Measurements from ENCODE around the gene CDADC1.

The CDADC1 gene

GRCh38 chr13:49220036-49220855 is 27.5 kb upstream of the CDADC1 start, which contains the start of gene MLNR:
Gene MLNR, plus strand, starts transcription at chr13:49220338. Its CDS starts 0 bp downstream, at chr13:49220338.
- DNase-seq (ENCODE audit: extremely low spot score) = peak; percentile 43
- no peak for TF ChIP-seq CTCF (IDR thresholded peaks at IDR 0.05; ENCODE audit: control extremely low read depth, extremely low read depth, low read depth, missing control alignments)
- CTCF ChIA-PET = interaction anchor here (1.0 to 1.5 kb wide), 2 partner anchors 18 to 28 kb away, joined by 3 to 4 read pairs; partner anchors contain the start of gene CDADC1
- POLR2A ChIA-PET = no interaction called here

GRCh38 chr13:49220856-49221589 is 26.7 kb upstream of the CDADC1 start:
- CTCF ChIA-PET = interaction anchor here (0.9 to 1.5 kb wide), 2 partner anchors 19 to 27 kb away, joined by 4 read pairs; partner anchors contain the start of gene CDADC1
- DNase-seq (ENCODE audit: extremely low spot score) = peak; percentile 31
- TF ChIP-seq CTCF (IDR thresholded peaks at IDR 0.05; ENCODE audit: control extremely low read depth, extremely low read depth, low read depth, missing control alignments) = no peak
- POLR2A ChIA-PET = no interaction called here

GRCh38 chr13:49221590-49221965 is 26.1 kb upstream of the CDADC1 start:
- POLR2A ChIA-PET = no interaction called here
- no peak for DNase-seq (ENCODE audit: extremely low spot score)
- CTCF ChIA-PET = interaction anchor here (0.9 to 1.5 kb wide), 2 partner anchors 18 to 27 kb away, joined by 4 read pairs; partner anchors contain the start of gene CDADC1
- no peak for TF ChIP-seq CTCF (IDR thresholded peaks at IDR 0.05; ENCODE audit: control extremely low read depth, extremely low read depth, low read depth, missing control alignments)

- ChIA-PET POLR2A (no interaction called here), CTCF (interaction anchor here (2.5 kb wide), 1 partner anchor 13 kb away, joined by 17 read pairs; no protein-coding TSS in a partner anchor)
- TF ChIP-seq CTCF (IDR thresholded peaks at IDR 0.05; ENCODE audit: control extremely low read depth, extremely low read depth, low read depth, missing control alignments) = no peak
- no peak for DNase-seq (ENCODE audit: extremely low spot score)
Observed at GRCh38 chr13:49225223-49226042, 22.3 kb upstream of the CDADC1 start.

- no peak for DNase-seq (ENCODE audit: extremely low spot score)
- CTCF ChIA-PET = no interaction called here
- TF ChIP-seq CTCF (IDR thresholded peaks at IDR 0.05; ENCODE audit: control extremely low read depth, extremely low read depth, low read depth, missing control alignments) = no peak
- POLR2A ChIA-PET = no interaction called here
Observed at GRCh38 chr13:49226613-49227012, 21.1 kb upstream of the CDADC1 start.

GRCh38 chr13:49234741-49235140 is 13.0 kb upstream of the CDADC1 start:
- POLR2A ChIA-PET = no interaction called here
- no peak for TF ChIP-seq CTCF (IDR thresholded peaks at IDR 0.05; ENCODE audit: control extremely low read depth, extremely low read depth, low read depth, missing control alignments)
- DNase-seq (ENCODE audit: extremely low spot score) = no peak
- CTCF ChIA-PET = interaction anchor here (1.7 to 2.1 kb wide), 2 partner anchors 11 to 46 kb away, joined by 4 to 9 read pairs; no protein-coding TSS in a partner anchor

Measured in GM10248 (cell line).